ENCODE results near the gene SPATA46.

GRCh38 chr1:162360874-162361260 is 15.8 kb downstream of the SPATA46 start:
- TF ChIP-seq CTCF (conservative IDR thresholded peaks at IDR 0.05; ENCODE audit: low read length) (no peak), EZH2phosphoT487 (IDR thresholded peaks at IDR 0.05; ENCODE audit: borderline replicate concordance, low read depth, low read length) (no peak)
